Measurements from ENCODE around the gene CD34.

DNA sequence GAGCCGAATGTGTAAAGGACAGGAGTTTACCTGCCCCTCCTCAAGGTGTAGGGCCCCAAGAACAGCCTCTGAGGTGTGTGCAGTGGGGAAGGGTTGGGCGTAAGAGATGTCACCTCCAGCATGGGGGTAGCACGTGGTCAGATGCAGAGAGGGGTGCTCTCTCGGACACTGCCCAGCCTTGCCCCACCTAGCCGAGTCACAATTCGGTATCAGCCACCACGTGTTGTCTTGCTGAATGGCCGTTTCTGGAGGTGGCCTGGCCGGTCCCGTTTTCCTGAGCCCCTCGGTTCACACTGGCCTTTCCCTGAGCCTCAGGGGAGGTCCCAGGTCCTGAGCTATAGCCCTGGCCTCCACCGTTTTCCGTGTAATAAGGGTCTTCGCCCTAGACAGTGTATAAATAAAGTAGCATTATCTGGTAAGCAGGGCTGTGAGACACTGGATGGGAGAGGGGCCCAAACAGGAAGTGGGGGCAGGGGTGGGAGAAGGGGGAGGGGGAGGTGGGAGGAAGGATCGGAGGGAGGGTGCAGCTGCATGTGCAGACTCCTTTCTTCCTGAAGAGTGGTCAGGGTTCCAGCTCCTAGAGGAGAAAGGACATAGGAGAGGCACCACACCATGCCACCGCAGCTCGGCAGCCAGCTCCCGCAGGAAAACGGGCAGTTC is 23.3 kb downstream of the CD34 start:
- TF ChIP-seq CTCF (IDR thresholded peaks at IDR 0.05) (no peak), POLR2A (IDR thresholded peaks at IDR 0.05) (no peak), POLR2AphosphoS5 (IDR thresholded peaks at IDR 0.05) (no peak)

Data from stomach (tissue), 4 donors.